ENCODE measurements around the gene TNS2. TPM values are rescaled to one million over a fixed set of nuclear protein-coding genes. Genes with fewer than 3 reads are reported as not detected.

TNS2 gene
- total and polyA plus RNA-seq, 2 of the 13 experiments (the other 11 are each of a cell fraction or from before 2014, with no cell fraction given), result 8.9 to 20.4 TPM

DNA sequence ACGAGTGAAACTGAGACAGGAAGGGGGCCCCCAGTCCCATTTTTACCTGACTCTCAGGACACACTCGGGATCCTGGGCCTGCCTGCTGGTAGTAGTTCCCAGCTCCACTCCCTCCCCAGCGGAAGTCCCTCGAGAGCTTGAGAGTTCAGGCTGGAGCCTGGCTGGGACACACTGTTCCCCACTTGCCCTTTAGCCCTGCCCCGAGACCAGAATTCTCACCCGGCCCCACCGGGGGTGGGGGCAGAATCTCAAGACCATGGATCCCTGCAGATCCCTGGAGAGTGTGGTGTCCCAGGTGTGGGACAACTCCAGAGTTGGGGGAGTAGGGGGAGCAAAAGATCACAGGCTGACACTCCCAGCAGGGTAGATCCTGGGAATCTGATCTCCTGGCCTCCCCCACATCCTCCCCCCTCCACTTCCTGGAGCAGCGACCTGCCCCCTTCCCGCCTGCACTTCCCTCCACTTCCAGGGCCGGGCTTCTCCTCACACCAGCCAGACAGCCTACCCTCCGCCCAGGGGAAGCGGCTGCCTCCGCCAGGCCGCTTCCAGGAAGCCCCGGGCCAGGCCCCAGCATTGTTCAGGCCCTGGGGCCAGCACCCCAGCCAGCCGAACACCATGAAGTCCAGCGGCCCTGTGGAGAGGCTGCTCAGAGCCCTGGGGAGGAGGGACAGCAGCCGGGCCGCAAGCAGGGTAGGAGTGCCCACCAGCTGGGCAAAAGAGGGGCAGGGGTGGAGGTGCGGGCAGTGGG, at the start of gene TNS2 (continued):
- no peak; the same call in 1 of the 2 replicates for TF ChIP-seq CREM (IDR thresholded peaks at IDR 0.05)
- TF ChIP-seq CREM (CRISPR knock-in tag; IDR thresholded peaks at IDR 0.05), result no peak
- TF ChIP-seq ATF1 (CRISPR knock-in tag; IDR thresholded peaks at IDR 0.05), result no peak
- TF ChIP-seq GLI4 (CRISPR knock-in tag; IDR thresholded peaks at IDR 0.05; ENCODE audit: borderline replicate concordance), result no peak; the same call in 1 of the 2 replicates
- no peak; the same call in 1 of the 2 replicates for TF ChIP-seq ZBTB20 (CRISPR knock-in tag; IDR thresholded peaks at IDR 0.05; ENCODE audit: borderline replicate concordance, low read depth)
- no peak for TF ChIP-seq MXD4 (CRISPR knock-in tag; IDR thresholded peaks at IDR 0.05)
- TF ChIP-seq ZNF563 (CRISPR knock-in tag; IDR thresholded peaks at IDR 0.05), result peak; percentile 72
- TF ChIP-seq MED13 (CRISPR knock-in tag; IDR thresholded peaks at IDR 0.05), result no peak
- TF ChIP-seq ZNF180 (CRISPR knock-in tag; IDR thresholded peaks at IDR 0.05; ENCODE audit: borderline replicate concordance, low read depth), result no peak
- peak; percentile 88 for TF ChIP-seq ZNF343 (CRISPR knock-in tag; IDR thresholded peaks at IDR 0.05)
- 0 out of 2 replicates have a peak, but pooled peaks have one; percentile 13 for TF ChIP-seq CEBPG (CRISPR knock-in tag; IDR thresholded peaks at IDR 0.05)
- TF ChIP-seq HOXA3 (CRISPR knock-in tag; IDR thresholded peaks at IDR 0.05), result 0 out of 2 replicates have a peak, but pooled peaks have one; percentile 56
- TF ChIP-seq ZNF709 (CRISPR knock-in tag; IDR thresholded peaks at IDR 0.05), result peak; percentile 83; the same call in 1 of the 2 replicates
- no peak for TF ChIP-seq ZFP36L1 (CRISPR knock-in tag; IDR thresholded peaks at IDR 0.05)
- no peak for TF ChIP-seq ZBTB1 (CRISPR knock-in tag; IDR thresholded peaks at IDR 0.05; ENCODE audit: borderline replicate concordance)
- TF ChIP-seq, protein P1, sequence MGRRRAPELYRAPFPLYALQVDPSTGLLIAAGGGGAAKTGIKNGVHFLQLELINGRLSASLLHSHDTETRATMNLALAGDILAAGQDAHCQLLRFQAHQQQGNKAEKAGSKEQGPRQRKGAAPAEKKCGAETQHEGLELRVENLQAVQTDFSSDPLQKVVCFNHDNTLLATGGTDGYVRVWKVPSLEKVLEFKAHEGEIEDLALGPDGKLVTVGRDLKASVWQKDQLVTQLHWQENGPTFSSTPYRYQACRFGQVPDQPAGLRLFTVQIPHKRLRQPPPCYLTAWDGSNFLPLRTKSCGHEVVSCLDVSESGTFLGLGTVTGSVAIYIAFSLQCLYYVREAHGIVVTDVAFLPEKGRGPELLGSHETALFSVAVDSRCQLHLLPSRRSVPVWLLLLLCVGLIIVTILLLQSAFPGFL (CRISPR knock-in tag; IDR thresholded peaks at IDR 0.05), result no peak
- TF ChIP-seq, protein P2, sequence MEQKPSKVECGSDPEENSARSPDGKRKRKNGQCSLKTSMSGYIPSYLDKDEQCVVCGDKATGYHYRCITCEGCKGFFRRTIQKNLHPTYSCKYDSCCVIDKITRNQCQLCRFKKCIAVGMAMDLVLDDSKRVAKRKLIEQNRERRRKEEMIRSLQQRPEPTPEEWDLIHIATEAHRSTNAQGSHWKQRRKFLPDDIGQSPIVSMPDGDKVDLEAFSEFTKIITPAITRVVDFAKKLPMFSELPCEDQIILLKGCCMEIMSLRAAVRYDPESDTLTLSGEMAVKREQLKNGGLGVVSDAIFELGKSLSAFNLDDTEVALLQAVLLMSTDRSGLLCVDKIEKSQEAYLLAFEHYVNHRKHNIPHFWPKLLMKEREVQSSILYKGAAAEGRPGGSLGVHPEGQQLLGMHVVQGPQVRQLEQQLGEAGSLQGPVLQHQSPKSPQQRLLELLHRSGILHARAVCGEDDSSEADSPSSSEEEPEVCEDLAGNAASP (CRISPR knock-in tag; IDR thresholded peaks at IDR 0.05; ENCODE audit: borderline replicate concordance), result 0 out of 2 replicates have a peak, but pooled peaks have one; percentile 9
- TF ChIP-seq, protein P3, sequence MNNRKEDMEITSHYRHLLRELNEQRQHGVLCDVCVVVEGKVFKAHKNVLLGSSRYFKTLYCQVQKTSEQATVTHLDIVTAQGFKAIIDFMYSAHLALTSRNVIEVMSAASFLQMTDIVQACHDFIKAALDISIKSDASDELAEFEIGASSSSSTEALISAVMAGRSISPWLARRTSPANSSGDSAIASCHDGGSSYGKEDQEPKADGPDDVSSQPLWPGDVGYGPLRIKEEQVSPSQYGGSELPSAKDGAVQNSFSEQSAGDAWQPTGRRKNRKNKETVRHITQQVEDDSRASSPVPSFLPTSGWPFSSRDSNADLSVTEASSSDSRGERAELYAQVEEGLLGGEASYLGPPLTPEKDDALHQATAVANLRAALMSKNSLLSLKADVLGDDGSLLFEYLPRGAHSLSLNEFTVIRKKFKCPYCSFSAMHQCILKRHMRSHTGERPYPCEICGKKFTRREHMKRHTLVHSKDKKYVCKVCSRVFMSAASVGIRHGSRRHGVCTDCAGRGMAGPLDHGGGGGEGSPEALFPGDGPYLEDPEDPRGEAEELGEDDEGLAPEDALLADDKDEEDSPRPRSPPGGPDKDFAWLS (CRISPR knock-in tag; IDR thresholded peaks at IDR 0.05; ENCODE audit: borderline replicate concordance), result no peak
- 0 out of 2 replicates have a peak, but pooled peaks have one; percentile 21 for TF ChIP-seq RFXANK (CRISPR knock-in tag; IDR thresholded peaks at IDR 0.05)
- TF ChIP-seq ZNF124 (CRISPR knock-in tag; IDR thresholded peaks at IDR 0.05), result no peak
- no peak for TF ChIP-seq ZSCAN30 (CRISPR knock-in tag; IDR thresholded peaks at IDR 0.05)
- peak in 1 of 2 experiments; percentile 64; a peak in 2 of 4 replicates for TF ChIP-seq KLF16 (CRISPR knock-in tag; IDR thresholded peaks at IDR 0.05)
- no peak for TF ChIP-seq NPAS2 (CRISPR knock-in tag; IDR thresholded peaks at IDR 0.05; ENCODE audit: borderline replicate concordance)
- peak; percentile 50 for TF ChIP-seq KLF13 (CRISPR knock-in tag; IDR thresholded peaks at IDR 0.05)
- TF ChIP-seq SATB2 (CRISPR knock-in tag; IDR thresholded peaks at IDR 0.05), result no peak
- peak; percentile 26; the same call in 1 of the 2 replicates for TF ChIP-seq MEF2D (CRISPR knock-in tag; IDR thresholded peaks at IDR 0.05)
- TF ChIP-seq, protein P4, sequence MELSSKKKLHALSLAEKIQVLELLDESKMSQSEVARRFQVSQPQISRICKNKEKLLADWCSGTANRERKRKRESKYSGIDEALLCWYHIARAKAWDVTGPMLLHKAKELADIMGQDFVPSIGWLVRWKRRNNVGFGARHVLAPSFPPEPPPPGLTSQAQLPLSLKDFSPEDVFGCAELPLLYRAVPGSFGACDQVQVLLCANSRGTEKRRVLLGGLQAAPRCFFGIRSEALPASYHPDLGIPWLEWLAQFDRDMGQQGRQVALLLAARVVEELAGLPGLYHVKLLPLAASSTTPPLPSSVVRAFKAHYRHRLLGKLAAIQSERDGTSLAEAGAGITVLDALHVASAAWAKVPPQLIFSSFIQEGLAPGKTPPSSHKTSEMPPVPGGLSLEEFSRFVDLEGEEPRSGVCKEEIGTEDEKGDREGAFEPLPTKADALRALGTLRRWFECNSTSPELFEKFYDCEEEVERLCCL (CRISPR knock-in tag; IDR thresholded peaks at IDR 0.05; ENCODE audit: borderline replicate concordance), result no peak

Data from HepG2 (cell line).